ENCODE measurements around the gene DOK7. TPM values are rescaled to one million over a fixed set of nuclear protein-coding genes. Genes with fewer than 3 reads are reported as not detected.

Gene DOK7
- total and polyA plus RNA-seq, 12 donors, result 30.3 to 89.7 (median 39.0) TPM

DNA sequence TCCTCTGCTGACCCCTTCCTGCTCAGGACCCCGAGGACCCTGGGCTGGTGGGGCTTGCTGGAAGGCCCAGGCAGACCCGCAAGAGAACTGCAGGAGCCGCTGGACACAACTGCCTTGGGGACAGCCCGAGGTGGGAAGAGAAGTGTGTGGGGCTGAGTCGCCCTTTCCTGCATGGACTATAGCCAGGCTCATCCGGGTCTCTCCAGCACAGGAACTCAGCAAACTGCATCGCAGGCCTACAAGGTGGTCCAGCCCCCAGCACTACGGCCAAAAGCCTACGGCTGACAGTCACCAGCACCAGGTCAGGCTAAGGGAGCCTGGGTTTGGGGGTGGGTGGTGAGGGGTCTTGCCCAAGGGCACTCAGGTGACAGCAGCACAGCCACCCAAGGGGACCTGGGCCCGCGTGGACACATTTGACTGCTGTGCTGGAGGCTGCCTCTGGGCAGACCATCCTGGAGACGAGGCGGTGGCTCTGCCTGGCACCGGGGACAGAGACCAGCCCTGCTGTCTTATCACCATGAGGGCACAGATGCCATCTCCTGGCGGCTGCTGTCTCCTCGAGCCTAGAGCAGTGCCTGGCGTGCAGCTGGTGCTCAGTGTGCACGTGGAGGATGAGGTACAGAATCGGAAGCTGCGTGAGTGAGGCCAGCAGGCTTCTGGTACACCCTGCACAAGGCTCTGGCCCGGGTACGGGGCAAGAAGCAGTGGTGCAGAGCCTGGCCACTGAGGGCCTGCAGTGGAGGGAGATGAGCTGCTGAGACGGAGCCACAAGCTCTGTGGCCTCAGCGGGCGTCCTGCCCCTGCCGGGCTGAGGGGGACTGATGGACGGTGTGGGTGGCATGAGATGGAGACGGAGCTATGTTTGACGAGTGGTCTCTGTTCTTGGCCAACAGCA, 54.0 kb downstream of the DOK7 start:
- peaks cover 0 to 6% (median 0%) of the 10 kb centered on the region in 9 donors for H3K4me1 ChIP-seq
- H3K4me3 ChIP-seq, result no peak overlapping the region
- DNase-seq (no peak), ATAC-seq (no peak)
- peaks cover 5 to 100% (median 84%) of the 10 kb centered on the region in 9 donors for H3K36me3 ChIP-seq
- intact Hi-C loops (cut with DNase I), result no loop called here
- H3K9me3 ChIP-seq, result no peaks in the 10 kb centered on the region
- no peaks in the 10 kb centered on the region for H3K27me3 ChIP-seq
- WGBS, 2 donors, result 89% methylated on average over 29 of the region's 29 CpGs
- H3K27ac ChIP-seq, result no peak overlapping the region
- TF ChIP-seq, protein P1, sequence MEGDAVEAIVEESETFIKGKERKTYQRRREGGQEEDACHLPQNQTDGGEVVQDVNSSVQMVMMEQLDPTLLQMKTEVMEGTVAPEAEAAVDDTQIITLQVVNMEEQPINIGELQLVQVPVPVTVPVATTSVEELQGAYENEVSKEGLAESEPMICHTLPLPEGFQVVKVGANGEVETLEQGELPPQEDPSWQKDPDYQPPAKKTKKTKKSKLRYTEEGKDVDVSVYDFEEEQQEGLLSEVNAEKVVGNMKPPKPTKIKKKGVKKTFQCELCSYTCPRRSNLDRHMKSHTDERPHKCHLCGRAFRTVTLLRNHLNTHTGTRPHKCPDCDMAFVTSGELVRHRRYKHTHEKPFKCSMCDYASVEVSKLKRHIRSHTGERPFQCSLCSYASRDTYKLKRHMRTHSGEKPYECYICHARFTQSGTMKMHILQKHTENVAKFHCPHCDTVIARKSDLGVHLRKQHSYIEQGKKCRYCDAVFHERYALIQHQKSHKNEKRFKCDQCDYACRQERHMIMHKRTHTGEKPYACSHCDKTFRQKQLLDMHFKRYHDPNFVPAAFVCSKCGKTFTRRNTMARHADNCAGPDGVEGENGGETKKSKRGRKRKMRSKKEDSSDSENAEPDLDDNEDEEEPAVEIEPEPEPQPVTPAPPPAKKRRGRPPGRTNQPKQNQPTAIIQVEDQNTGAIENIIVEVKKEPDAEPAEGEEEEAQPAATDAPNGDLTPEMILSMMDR (IDR thresholded peaks at IDR 0.05), result no peak

- H3K36me3 ChIP-seq, result peaks cover under 1 to 100% (median 76%) of the 10 kb centered on the region in 9 donors
- H3K4me3 ChIP-seq, result no peak overlapping the region
- TF ChIP-seq, protein P1 (IDR thresholded peaks at IDR 0.05), result no peak
- intact Hi-C loops (cut with DNase I), result no loop called here
- DNase-seq (no peak), ATAC-seq (no peak)
- H3K27me3 ChIP-seq, result no peaks in the 10 kb centered on the region
- H3K27ac ChIP-seq, result no peak overlapping the region
- no peaks in the 10 kb centered on the region for H3K4me1 ChIP-seq
- H3K9me3 ChIP-seq, result no peaks in the 10 kb centered on the region
- 94 to 96% methylated on average over 49 of the region's 49 CpGs for WGBS, 2 donors
Measured at GRCh38 chr4:3517731-3518510, 54.8 kb downstream of the DOK7 start.

DNA sequence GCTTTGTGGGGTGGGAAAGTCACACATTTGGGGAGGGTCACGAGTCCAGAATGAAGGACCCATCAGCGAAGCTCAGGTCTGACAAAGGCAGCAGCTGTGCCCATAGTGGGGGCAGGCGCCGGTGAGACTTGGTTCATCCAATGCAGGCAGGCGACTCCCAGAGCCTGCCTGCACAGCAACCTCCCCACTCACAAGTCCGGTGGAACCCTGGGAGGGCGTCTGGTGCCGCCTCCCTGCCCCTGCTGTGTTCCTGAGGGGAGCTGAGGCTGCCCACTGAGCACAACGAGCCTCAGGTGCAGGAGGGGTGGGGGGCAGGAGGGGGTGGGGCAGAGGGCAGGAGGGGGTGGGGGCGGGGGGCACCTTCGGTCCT, 55.4 kb downstream of the DOK7 start:
- Histone ChIP-seq H3K27ac (no peak overlapping the region), H3K36me3 (peaks cover 0 to 100% (median 70%) of the 10 kb centered on the region in 9 donors), H3K4me3 (no peak overlapping the region), H3K9me3 (no peaks in the 10 kb centered on the region), H3K4me1 (no peaks in the 10 kb centered on the region), H3K27me3 (no peaks in the 10 kb centered on the region)
- WGBS, 2 donors, result 92% methylated on average over 8 to 11 of the region's 11 CpGs
- TF ChIP-seq, protein P1 (IDR thresholded peaks at IDR 0.05), result no peak
- ATAC-seq, result no peak
- intact Hi-C loops (cut with DNase I), result no loop called here
- no peak for DNase-seq

DNA sequence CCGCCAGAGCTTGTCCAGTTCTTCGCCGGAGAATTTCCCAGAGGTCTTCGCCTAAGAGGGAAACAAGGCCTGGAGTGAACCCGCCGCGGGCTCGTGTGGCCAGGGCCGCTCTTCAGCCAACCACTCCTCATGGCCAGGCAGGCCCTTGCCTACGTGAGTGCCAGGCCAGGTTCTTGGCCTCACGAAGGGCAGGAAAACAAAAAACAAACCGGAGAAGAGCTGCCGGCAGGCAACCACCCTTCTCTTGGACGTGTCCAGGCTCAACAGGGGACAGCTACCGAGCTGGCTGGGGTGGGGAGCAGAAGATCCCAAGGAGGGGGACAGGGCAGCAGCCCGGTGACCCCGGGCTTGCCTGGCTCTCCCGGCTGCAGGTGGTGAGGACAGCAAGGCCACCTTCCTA, 55.8 kb downstream of the DOK7 start:
- Histone ChIP-seq H3K27ac (no peak overlapping the region), H3K9me3 (no peaks in the 10 kb centered on the region), H3K4me1 (no peaks in the 10 kb centered on the region), H3K36me3 (peaks cover 0 to 100% (median 68%) of the 10 kb centered on the region in 9 donors), H3K4me3 (no peak overlapping the region), H3K27me3 (no peaks in the 10 kb centered on the region)
- DNase-seq, result no peak
- TF ChIP-seq, protein P1 (IDR thresholded peaks at IDR 0.05), result no peak
- 85 to 91% methylated on average over 18 of the region's 18 CpGs for WGBS, 2 donors
- ATAC-seq, result no peak
- intact Hi-C loops (cut with DNase I), result no loop called here

Measured in heart right ventricle (tissue), 16 donors.